GM21423 (cell line): ENCODE results near the gene ZNF462.
A peak's percentile ranks its signal among the peaks of the same experiment; 100 is the strongest.
"Not testable (repeated sequence)": the region's sequence is repeated elsewhere in the genome, so short reads cannot be mapped to it uniquely, and the experiment has no call there.

Experiments
- ATAC-seq: cut with Tn5 transposase; IDR thresholded peaks from one replicate; pipeline ENCODE4 v1.9.1; 2021; ENCODE audit warnings: mild to moderate bottlenecking, moderate library complexity; ENCODE audit not compliant: unreplicated experiment

Gene ZNF462

DNA sequence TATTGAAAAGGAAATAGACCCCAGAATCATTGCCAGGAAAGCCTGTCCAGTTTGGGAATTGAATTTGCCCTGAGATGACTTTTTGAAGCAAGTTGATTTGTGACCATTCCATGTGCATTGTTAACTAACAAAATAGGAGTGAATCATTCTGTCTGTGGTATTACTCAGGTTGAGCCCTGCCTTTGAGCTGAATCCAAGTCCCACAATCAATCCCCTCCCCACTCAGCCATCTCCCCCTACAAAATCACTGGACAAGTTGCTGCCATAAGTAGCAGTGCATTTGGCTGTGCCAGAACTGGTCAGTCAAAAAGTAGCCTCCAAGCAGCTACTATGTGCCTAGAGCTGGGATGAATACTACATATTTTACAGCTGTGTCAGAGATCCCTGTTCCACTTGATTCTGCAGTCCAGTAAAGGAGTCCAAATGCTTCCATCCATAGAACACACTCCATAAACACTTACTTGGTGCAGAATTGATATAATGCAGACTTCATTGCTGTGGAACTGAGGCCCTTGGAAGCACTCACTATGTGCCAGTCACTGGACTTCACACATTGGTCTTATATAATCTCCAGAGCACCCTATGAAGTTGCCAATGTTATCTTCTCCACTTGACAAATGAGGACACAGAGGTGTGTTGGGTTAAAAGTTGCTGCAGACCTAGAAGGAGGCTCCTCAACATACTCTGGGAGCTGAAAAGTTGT lies 96.1 kb downstream of the ZNF462 start:
- no peak for ATAC-seq

- no peak for ATAC-seq
Observed at GRCh38 chr9:106960258-106960657, 97.3 kb downstream of the ZNF462 start.

DNA sequence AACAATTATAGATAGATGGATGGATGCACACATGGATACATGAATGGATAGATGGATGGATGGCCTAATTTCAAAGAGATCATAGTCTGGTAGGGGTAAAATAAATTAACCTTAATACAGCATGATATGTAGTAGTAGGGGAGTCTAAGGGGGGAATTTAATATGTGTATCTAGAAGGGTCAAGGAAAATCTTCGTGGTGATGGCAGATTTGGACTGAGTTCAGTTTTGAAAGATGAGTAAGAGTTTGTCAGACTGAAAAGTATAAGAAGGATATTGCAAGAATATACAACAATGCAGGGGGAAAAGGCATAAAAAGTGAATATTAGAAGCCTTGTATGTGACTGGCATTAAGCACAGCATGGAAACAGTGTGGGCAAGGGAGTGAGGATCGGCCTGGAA lies 98.7 kb downstream of the ZNF462 start:
- ATAC-seq: no peak

DNA sequence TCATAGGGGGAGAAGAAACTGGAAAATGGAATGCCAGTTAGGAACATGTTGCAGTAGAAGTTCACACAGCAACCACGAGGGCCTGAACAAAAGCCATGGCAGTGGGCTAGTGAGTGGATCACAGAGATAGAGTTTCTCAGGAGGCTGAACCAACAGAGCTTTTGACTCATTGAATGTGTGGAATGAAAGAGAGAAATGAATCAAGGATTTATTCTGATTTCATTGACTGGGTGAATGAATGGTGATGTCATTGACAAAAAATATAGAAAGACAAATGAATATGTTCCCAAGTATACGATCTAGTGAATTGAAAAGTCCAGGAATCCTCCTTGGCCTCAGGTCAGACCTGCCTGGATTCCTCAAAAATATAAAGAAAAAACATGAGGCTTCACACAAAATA lies 99.2 kb downstream of the ZNF462 start:
- no peak for ATAC-seq

DNA sequence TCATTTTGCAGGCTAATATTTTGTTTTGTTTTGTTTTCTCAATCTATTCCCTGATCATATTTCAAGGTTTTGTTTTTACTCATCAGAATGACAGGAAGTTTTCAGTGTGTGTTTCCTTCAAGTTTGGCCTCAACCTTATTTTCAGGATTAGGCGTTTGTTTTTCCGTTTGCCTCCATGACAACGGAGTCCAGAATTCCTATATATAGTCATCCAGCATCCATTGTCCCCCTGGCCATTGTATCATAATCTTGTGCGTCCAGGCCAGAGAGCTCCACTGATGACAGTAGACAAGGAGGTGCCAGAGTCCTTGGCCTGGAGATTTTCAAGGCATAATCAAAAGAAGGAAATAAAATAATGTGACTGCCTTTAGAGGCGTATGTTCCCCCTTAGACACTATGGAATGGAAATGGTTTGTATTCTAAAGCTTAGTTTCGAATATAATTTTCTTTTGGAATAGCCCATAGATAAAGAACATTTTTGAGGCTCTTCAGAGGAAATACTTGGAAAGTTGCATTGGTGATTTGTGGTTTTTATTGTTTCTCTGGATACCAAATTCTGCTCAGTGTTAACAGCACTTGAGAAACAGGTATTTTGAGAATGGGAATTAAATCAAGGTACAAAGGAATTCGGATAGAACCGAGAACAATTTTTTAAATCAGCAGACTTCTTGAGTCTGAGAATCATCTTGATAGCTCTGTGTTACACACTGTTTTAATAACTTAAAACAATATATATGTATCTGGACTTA lies 99.8 kb downstream of the ZNF462 start:
- ATAC-seq: no peak

DNA sequence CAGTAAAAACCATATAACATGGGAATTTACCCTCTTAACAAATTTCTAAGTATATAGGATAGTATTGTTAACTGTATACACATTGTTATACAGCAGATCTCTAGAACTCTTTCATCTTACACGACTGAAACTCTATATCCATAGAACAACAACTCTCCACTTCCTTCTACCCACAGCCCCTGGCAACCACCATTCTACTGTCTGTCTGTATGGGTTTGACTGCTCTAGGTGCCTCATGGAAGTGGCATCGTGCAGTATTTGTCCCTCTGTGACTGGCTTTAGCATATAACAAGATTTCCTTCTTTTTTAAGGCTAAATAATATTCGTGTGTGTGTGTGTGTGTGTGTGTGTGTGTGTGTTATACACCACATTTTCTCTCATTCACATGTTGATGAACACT lies 100.7 kb downstream of the ZNF462 start:
- ATAC-seq: no peak

- ATAC-seq: peak; percentile 82
Observed at GRCh38 chr9:106964329-106964728, 101.4 kb downstream of the ZNF462 start.

GRCh38 chr9:106964822-106965525 lies 102.0 kb downstream of the ZNF462 start:
- ATAC-seq: no peak

DNA sequence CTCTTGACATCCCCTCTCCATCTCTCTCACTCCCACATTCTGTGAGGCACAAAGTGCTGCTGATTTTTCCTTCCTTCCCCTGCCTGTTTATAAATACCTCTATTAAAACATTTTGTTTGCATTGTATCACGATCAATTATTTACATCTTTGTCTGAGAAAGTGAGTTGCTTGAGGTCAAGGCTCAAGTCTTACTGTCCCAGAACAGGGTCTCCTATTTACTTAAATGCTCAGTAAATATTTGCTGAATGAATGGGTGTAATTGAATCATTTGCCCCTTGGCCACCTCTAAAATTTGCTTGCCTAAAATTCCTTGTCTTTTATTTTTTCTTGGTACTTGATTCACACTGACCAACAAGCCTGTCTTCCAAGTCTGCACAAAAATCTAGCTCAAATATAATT lies 103.5 kb downstream of the ZNF462 start:
- ATAC-seq: no peak

DNA sequence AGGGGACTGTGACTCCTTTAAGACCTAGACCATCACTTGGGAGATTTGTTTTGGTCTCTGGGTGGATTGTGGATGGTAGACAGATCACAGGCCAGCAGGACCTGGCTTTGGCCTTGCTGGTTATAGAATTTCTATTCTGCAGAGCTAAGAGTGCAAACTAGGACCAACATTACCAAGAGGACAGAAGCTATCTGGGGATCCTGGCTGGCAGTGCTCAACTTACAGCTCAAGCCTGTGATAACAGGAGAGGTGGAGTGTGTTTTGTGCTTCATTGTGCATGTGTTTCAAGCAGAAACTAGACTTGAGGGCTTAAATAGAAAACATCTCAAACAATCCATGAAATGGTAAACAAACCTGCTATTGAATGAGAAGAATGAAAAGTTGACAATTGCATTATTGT lies 106.7 kb downstream of the ZNF462 start:
- no peak for ATAC-seq

GRCh38 chr9:106970219-106970975 lies 107.4 kb downstream of the ZNF462 start:
- no peak for ATAC-seq

GRCh38 chr9:106970976-106971457 lies 108.1 kb downstream of the ZNF462 start:
- ATAC-seq: no peak

DNA sequence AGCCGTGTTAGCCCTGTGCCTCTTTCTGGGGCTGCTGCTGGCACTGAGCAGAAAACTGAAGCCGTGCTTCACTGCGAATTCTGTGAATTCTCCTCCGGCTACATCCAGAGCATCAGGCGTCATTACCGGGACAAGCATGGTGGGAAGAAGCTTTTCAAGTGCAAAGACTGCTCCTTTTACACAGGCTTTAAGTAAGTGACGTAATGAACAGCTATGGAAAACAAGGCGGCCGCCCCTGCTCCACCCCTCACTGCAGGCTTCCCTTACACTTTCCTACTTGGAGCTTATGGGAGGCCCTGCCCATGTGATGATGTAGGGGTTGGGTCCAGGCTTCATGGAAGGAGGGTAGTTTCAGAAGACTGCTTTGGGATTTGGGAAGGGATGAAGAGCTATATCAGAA lies 109.1 kb downstream of the ZNF462 start:
- no peak for ATAC-seq

GRCh38 chr9:106974341-106974740 lies 111.4 kb downstream of the ZNF462 start:
- no peak for ATAC-seq

- ATAC-seq: no peak
Observed at GRCh38 chr9:106976772-106977171, 113.8 kb downstream of the ZNF462 start.

DNA sequence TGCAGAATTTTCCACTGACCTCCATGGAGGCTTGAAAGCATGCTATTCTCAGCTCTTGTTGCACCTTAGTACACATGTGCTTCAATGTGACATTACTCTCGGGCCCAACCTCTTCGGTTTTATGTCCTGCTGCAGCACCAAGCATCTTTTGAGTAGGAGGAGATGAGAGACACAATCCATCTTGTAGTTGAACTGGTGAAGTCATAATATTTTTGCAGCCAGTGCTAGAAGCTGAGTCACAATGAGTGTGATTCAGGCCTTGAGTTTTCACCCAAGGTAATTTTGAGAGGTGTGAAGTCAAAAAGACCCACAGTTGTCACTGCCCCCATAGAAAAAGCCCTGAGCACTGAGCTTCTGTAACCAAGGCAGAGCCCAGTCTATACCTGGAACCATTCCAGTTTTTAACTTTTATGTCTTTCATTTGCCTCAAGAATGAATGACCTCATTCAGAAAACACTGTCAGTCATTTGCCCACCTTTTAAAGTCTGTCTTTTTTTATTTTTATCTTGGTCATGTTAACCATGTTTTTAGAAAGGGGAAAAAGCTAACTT lies 117.7 kb downstream of the ZNF462 start:
- peak; percentile 30 for ATAC-seq

GRCh38 chr9:106981396-106982287 lies 118.7 kb downstream of the ZNF462 start:
- peak; percentile 75 for ATAC-seq

GRCh38 chr9:106982636-106983035 lies 119.7 kb downstream of the ZNF462 start:
- ATAC-seq: no peak

- ATAC-seq: no peak
Observed at GRCh38 chr9:106983346-106983745, 120.4 kb downstream of the ZNF462 start.

- ATAC-seq: not testable (repeated sequence)
Observed at GRCh38 chr9:106989904-106990303, 126.9 kb downstream of the ZNF462 start.
